Activated naive CD4-positive, alpha-beta T cell treated with anti-CD3 and anti-CD28 coated beads, Interleukin-2, amount 50 U/mL, for 24 hours (primary cell): ENCODE results near the gene RNASE8.

Experiments
- H3K27ac Mint-ChIP-seq: one replicate; pipeline ENCODE4 v1.8.0; 2021; ENCODE audit warnings: mild to moderate bottlenecking, mixed read lengths
- H3K27me3 Mint-ChIP-seq: one replicate; pipeline ENCODE4 v1.8.0; 2021; ENCODE audit warnings: mixed read lengths
- H3K36me3 Mint-ChIP-seq: one replicate; pipeline ENCODE4 v1.8.0; 2021; ENCODE audit warnings: mixed read lengths
- H3K4me1 Mint-ChIP-seq: one replicate; pipeline ENCODE4 v1.8.0; 2021; ENCODE audit warnings: mixed read lengths
- H3K4me3 Mint-ChIP-seq: one replicate; pipeline ENCODE4 v1.8.0; 2021; ENCODE audit warnings: mild to moderate bottlenecking, mixed read lengths
- H3K9me3 Mint-ChIP-seq: one replicate; pipeline ENCODE4 v1.8.0; 2021; ENCODE audit warnings: mixed read lengths

Gene RNASE8

DNA sequence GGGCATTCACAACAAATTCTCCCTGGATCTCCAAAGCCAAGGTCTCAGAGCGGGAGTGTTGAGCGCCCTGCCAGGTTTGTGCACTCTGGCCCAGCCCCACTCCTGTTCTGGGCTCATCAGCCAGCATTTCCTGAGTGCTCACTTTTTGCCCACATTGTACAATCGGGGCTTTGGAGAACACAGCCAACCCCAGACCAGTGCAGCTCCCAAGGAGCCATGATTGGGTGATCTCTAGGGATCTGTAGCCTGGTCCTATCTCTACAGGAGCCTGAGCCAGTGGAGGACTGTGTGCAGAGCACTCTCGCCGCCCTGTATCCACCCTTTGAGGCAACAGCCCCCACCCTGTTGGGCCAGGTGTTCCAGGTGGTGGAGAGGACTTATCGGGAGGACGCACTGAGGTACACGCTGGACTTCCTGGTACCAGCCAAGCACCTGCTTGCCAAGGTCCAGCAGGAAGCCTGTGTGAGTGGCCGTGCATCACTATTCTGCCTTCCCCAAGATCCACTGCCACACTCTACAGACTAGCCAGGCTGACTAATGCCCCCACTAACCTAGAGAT lies 15.2 kb downstream of the RNASE8 start:
- Mint-ChIP-seq H3K36me3 (no peaks in the 10 kb centered on the region), H3K9me3 (no peaks in the 10 kb centered on the region), H3K4me1 (peaks cover 27% of the 10 kb centered on the region), H3K27me3 (peaks cover 28% of the 10 kb centered on the region), H3K4me3 (no peak overlapping the region), H3K27ac (no peak overlapping the region)

DNA sequence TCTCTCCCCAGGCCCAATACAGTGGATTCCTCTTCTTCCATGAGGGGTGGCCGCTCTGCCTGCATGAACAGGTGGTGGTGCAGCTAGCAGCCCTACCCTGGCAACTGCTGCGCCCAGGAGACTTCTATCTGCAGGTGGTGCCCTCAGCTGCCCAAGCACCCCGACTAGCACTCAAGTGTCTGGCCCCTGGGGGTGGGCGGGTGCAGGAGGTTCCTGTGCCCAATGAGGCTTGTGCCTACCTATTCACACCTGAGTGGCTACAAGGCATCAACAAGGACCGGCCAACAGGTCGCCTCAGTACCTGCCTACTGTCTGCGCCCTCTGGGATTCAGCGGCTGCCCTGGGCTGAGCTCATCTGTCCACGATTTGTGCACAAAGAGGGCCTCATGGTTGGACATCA lies 16.3 kb downstream of the RNASE8 start:
- H3K9me3 Mint-ChIP-seq, result no peaks in the 10 kb centered on the region
- peaks cover 21% of the 10 kb centered on the region for H3K27me3 Mint-ChIP-seq
- no peak overlapping the region for H3K27ac Mint-ChIP-seq

GRCh38 chr14:21074398-21075272 lies 17.0 kb downstream of the RNASE8 start:
- Mint-ChIP-seq H3K27ac (no peak overlapping the region), H3K4me1 (peaks cover 13% of the 10 kb centered on the region), H3K27me3 (peaks cover 14% of the 10 kb centered on the region), H3K9me3 (no peaks in the 10 kb centered on the region), H3K36me3 (no peaks in the 10 kb centered on the region), H3K4me3 (no peak overlapping the region)

More for the DNA sequence above, 16.3 kb downstream of the RNASE8 start:
- peaks cover 20% of the 10 kb centered on the region for H3K4me1 Mint-ChIP-seq
- no peak overlapping the region for H3K4me3 Mint-ChIP-seq
- H3K36me3 Mint-ChIP-seq, result no peaks in the 10 kb centered on the region

DNA sequence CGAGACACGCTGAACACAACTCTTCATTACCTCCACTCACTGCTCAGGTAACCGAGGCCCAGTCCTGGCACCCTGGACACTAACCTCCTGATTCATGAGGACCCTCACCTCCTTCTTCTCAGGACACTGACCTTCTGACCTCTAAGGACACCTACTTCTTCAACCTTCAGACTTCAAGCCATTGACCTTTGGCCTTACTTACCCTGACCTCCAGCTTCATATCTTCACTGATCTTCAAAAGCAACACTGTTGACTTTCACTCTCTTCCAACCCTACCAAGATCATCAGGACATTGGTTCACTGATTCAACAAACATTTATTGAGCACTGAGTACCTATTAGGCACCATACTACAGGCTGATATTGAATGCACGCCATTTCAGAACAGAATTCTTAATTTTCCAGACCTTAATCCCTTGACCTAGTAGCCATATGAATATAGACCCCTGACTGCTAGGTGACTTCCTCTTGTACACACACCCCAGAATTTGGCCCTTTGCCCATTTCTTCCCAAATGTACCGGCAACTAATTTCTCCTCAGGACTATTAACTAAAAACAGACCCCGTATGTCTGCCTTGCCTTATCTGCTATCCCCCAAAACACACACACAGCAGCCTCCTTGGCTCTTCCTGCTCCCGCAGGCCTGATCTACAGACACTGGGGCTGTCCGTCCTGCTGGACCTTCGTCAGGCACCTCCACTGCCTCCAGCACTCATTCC lies 18.3 kb downstream of the RNASE8 start:
- H3K4me1 Mint-ChIP-seq, result peaks cover 10% of the 10 kb centered on the region
- H3K27me3 Mint-ChIP-seq, result peaks cover 11% of the 10 kb centered on the region
- H3K4me3 Mint-ChIP-seq, result no peak overlapping the region
- no peaks in the 10 kb centered on the region for H3K36me3 Mint-ChIP-seq
- H3K27ac Mint-ChIP-seq, result no peak overlapping the region
- no peaks in the 10 kb centered on the region for H3K9me3 Mint-ChIP-seq

- Mint-ChIP-seq H3K4me1 (no peaks in the 10 kb centered on the region), H3K36me3 (no peaks in the 10 kb centered on the region), H3K27ac (no peak overlapping the region), H3K27me3 (peaks cover 3% of the 10 kb centered on the region), H3K9me3 (no peaks in the 10 kb centered on the region), H3K4me3 (no peak overlapping the region)
Measured at GRCh38 chr14:21077672-21078071, 20.1 kb downstream of the RNASE8 start.

GRCh38 chr14:21078287-21078686 lies 20.7 kb downstream of the RNASE8 start:
- no peaks in the 10 kb centered on the region for H3K9me3 Mint-ChIP-seq
- H3K4me3 Mint-ChIP-seq, result no peak overlapping the region
- H3K27ac Mint-ChIP-seq, result no peak overlapping the region
- H3K36me3 Mint-ChIP-seq, result no peaks in the 10 kb centered on the region
- H3K4me1 Mint-ChIP-seq, result no peaks in the 10 kb centered on the region
- H3K27me3 Mint-ChIP-seq, result peaks cover 1% of the 10 kb centered on the region

DNA sequence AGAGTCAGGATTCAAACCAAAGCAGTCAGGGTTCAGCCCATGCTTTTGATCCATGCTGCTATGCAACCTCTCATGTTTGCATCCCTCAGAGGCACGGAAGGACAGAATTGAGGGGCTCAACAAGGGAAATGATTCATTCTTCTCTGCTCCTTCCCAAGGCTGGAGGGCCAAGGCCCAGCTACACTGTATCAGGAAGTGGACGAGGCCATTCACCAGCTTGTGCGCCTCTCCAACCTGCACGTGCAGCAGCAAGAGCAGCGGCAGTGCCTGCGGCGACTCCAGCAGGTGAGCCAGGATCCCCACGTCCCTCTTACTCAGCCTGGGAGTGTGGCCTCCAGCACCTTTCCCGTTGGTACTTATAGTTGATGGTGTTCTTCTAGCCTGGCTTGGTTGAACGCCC lies 21.1 kb downstream of the RNASE8 start:
- Mint-ChIP-seq H3K36me3 (no peaks in the 10 kb centered on the region), H3K4me3 (no peak overlapping the region), H3K4me1 (no peaks in the 10 kb centered on the region), H3K27me3 (no peaks in the 10 kb centered on the region), H3K9me3 (no peaks in the 10 kb centered on the region), H3K27ac (no peak overlapping the region)

DNA sequence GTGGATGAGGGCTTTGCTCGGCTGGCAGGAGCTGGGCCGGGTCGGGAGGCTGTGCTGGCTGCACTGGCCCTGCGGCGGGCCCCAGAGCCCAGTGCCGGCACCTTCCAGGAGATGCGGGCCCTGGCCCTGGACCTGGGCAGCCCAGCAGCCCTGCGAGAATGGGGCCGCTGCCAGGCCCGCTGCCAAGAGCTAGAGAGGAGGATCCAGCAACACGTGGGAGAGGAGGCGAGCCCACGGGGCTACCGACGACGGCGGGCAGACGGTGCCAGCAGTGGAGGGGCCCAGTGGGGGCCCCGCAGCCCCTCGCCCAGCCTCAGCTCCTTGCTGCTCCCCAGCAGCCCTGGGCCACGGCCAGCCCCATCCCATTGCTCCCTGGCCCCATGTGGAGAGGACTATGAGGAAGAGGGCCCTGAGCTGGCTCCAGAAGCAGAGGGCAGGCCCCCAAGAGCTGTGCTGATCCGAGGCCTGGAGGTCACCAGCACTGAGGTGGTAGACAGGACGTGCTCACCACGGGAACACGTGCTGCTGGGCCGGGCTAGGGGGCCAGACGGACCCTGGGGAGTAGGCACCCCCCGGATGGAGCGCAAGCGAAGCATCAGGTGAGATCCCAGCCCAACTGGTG lies 24.0 kb downstream of the RNASE8 start:
- Mint-ChIP-seq H3K27me3 (no peaks in the 10 kb centered on the region), H3K27ac (no peak overlapping the region), H3K36me3 (no peaks in the 10 kb centered on the region), H3K4me3 (no peak overlapping the region), H3K4me1 (peaks cover 4% of the 10 kb centered on the region), H3K9me3 (no peaks in the 10 kb centered on the region)

GRCh38 chr14:21083565-21084325 lies 26.1 kb downstream of the RNASE8 start:
- no peak overlapping the region for H3K27ac Mint-ChIP-seq
- H3K36me3 Mint-ChIP-seq, result no peaks in the 10 kb centered on the region
- H3K9me3 Mint-ChIP-seq, result no peaks in the 10 kb centered on the region
- peaks cover 19% of the 10 kb centered on the region for H3K4me1 Mint-ChIP-seq
- H3K27me3 Mint-ChIP-seq, result no peaks in the 10 kb centered on the region
- no peak overlapping the region for H3K4me3 Mint-ChIP-seq

GRCh38 chr14:21084396-21084795 lies 26.8 kb downstream of the RNASE8 start:
- Mint-ChIP-seq H3K27ac (no peak overlapping the region), H3K4me1 (peaks cover 22% of the 10 kb centered on the region), H3K4me3 (no peak overlapping the region), H3K36me3 (no peaks in the 10 kb centered on the region), H3K9me3 (no peaks in the 10 kb centered on the region), H3K27me3 (no peaks in the 10 kb centered on the region)

DNA sequence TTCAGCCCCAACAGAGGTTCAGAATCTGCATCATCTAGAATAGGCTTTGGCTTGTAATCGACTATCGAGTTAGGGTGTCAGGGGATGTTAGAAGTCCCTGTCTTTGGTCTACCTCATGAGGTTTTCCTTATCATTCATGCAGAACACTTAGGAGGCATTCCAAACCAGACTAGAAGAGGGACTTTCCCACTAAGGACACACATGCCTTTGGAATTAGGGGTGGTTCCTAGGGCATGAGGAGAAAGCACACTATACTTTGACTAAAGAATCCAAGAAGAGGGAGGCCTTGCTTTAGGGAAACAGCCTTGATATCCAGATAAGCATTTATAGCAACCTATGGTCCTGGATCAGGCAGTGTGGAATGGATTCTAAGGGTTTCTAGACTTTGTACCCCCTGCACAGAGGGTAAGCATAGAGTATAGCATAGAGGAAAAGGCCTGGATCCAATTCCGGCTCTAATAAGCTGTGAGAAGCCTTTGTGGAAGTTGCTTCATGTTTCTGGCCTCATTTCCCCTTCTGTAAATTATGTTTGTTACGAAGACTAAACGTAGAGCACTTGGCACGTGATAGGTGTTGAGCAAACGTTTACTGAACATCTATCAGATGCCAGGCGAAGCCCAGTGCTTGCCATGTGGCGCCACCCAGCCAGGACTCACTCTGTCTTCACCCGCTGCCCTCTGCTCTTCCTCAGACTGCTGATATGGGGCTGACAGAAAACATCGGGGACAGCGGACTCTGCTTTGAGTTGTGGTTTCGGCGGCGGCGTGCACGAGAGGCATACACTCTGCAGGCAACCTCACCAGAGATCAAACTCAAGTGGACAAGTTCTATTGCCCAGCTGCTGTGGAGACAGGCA lies 27.6 kb downstream of the RNASE8 start:
- Mint-ChIP-seq H3K27ac (no peak overlapping the region), H3K4me1 (peaks cover 22% of the 10 kb centered on the region), H3K4me3 (no peak overlapping the region), H3K27me3 (no peaks in the 10 kb centered on the region), H3K9me3 (no peaks in the 10 kb centered on the region), H3K36me3 (no peaks in the 10 kb centered on the region)

- Mint-ChIP-seq H3K4me1 (peaks cover 22% of the 10 kb centered on the region), H3K4me3 (peak overlapping the region; percentile 13), H3K36me3 (no peaks in the 10 kb centered on the region), H3K27ac (peak overlapping the region; percentile 79), H3K27me3 (no peaks in the 10 kb centered on the region), H3K9me3 (no peaks in the 10 kb centered on the region)
Measured at GRCh38 chr14:21086908-21087293, 29.3 kb downstream of the RNASE8 start.

GRCh38 chr14:21087294-21088091 lies 29.9 kb downstream of the RNASE8 start:
- Mint-ChIP-seq H3K27ac (peak overlapping the region; percentile 63), H3K36me3 (peaks cover 1% of the 10 kb centered on the region), H3K4me3 (peak overlapping the region; percentile 27), H3K4me1 (peaks cover 24% of the 10 kb centered on the region), H3K9me3 (no peaks in the 10 kb centered on the region), H3K27me3 (no peaks in the 10 kb centered on the region)

GRCh38 chr14:21088687-21089086 lies 31.1 kb downstream of the RNASE8 start:
- Mint-ChIP-seq H3K4me3 (no peak overlapping the region), H3K4me1 (peaks cover 30% of the 10 kb centered on the region), H3K27ac (peak overlapping the region; percentile 52), H3K27me3 (no peaks in the 10 kb centered on the region), H3K9me3 (no peaks in the 10 kb centered on the region), H3K36me3 (peaks cover 1% of the 10 kb centered on the region)
